Effector memory CD4-positive, alpha-beta T cell (primary cell): ENCODE data around the gene FRMD6.

Experiments used
- DNase-seq, 3 donors: peaks; one replicate each; pipeline ENCODE4 v3.0.0-alpha.2; 2020
- H3K27ac ChIP-seq: 2 replicates; pipeline ENCODE4 v1.7.0; 2013; ENCODE audit warnings: mild to moderate bottlenecking, low read length, moderate library complexity; ENCODE audit not compliant: insufficient read depth, poor library complexity, severe bottlenecking
- H3K27me3 ChIP-seq: replicated peaks from 2 replicates; pipeline ENCODE4 v1.7.0; 2013; ENCODE audit warnings: mild to moderate bottlenecking, low read length; ENCODE audit not compliant: insufficient read depth, control insufficient read depth, poor library complexity, severe bottlenecking
- H3K36me3 ChIP-seq: 2 replicates; pipeline ENCODE4 v1.7.0; 2013; ENCODE audit warnings: mild to moderate bottlenecking, low read length, moderate library complexity; ENCODE audit not compliant: control insufficient read depth, insufficient read depth
- H3K4me1 ChIP-seq: 2 replicates; pipeline ENCODE4 v1.7.0; 2013; ENCODE audit warnings: low read length, mild to moderate bottlenecking; ENCODE audit not compliant: control insufficient read depth, insufficient read depth, poor library complexity, severe bottlenecking
- H3K4me3 ChIP-seq: 2 replicates; pipeline ENCODE4 v1.7.0; 2013; ENCODE audit warnings: low read length, low read depth, mild to moderate bottlenecking; ENCODE audit not compliant: insufficient read depth, poor library complexity, severe bottlenecking
- H3K9me3 ChIP-seq: 2 replicates; pipeline ENCODE4 v1.7.0; 2013; ENCODE audit warnings: mild to moderate bottlenecking, low read length, moderate library complexity; ENCODE audit not compliant: control insufficient read depth
- total RNA-seq, 3 donors: gene quantifications; one replicate each; lab custom pipeline; 2026; lab: John Stamatoyannopoulos, UW

FRMD6 gene
- 0.97 to 1.6 (median 1.4) reads per million in 3 donors for total RNA-seq

- Histone ChIP-seq H3K36me3 (no peaks in the 10 kb centered on the region), H3K9me3 (no peaks in the 10 kb centered on the region), H3K4me1 (peaks cover 8% of the 10 kb centered on the region), H3K27ac (peak within 1 kb of the TSS; percentile 53), H3K4me3 (peak within 1 kb of the TSS; percentile 79), H3K27me3 (peaks cover 3% of the 10 kb centered on the region)
- DNase-seq, result peak; percentile 65 to 72 (median 70)
Measured at GRCh38 chr14:51651388-51652167, at the start of gene FRMD6. FRMD6 (plus strand) TSS chr14:51651910; CDS start chr14:51689837, 37,927 bp downstream.

- H3K27ac ChIP-seq, result no peak overlapping the region
Measured at GRCh38 chr14:51602310-51602709, 49.4 kb upstream of the FRMD6 start.

GRCh38 chr14:51603495-51603894, 48.2 kb upstream of the FRMD6 start:
- DNase-seq, result no peak
- Histone ChIP-seq H3K36me3 (no peaks in the 10 kb centered on the region), H3K27me3 (no peaks in the 10 kb centered on the region), H3K4me3 (no peak overlapping the region), H3K27ac (no peak overlapping the region), H3K9me3 (no peaks in the 10 kb centered on the region), H3K4me1 (no peaks in the 10 kb centered on the region)

More at GRCh38 chr14:51602310-51602709, 49.4 kb upstream of the FRMD6 start:
- H3K36me3 ChIP-seq, result no peaks in the 10 kb centered on the region
- H3K27me3 ChIP-seq, result no peaks in the 10 kb centered on the region
- no peak overlapping the region for H3K4me3 ChIP-seq
- no peaks in the 10 kb centered on the region for H3K9me3 ChIP-seq
- H3K4me1 ChIP-seq, result no peaks in the 10 kb centered on the region
- no peak for DNase-seq

DNA sequence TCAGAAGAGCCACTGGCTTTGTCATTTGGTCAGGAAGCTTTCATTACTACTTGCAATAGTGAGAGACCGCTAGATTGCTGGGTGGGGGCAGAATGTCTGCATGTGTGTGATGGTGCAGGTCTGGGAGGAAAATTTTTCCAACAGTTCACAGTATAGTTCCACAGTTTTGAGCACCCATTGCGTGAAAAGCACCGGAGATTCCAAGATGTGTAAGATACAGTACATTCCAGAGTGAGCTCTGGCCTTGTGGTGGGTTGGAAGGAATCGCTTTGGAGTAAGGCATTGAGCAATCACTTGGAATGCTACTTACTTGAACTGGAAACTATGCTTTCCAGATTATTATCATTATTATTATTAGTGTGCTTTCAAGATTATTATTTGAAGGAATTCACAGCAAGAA, 47.6 kb upstream of the FRMD6 start:
- no peaks in the 10 kb centered on the region for H3K27me3 ChIP-seq
- no peak overlapping the region for H3K4me3 ChIP-seq
- H3K9me3 ChIP-seq, result no peaks in the 10 kb centered on the region
- no peaks in the 10 kb centered on the region for H3K4me1 ChIP-seq
- DNase-seq, result no peak
- no peak overlapping the region for H3K27ac ChIP-seq
- H3K36me3 ChIP-seq, result no peaks in the 10 kb centered on the region

DNA sequence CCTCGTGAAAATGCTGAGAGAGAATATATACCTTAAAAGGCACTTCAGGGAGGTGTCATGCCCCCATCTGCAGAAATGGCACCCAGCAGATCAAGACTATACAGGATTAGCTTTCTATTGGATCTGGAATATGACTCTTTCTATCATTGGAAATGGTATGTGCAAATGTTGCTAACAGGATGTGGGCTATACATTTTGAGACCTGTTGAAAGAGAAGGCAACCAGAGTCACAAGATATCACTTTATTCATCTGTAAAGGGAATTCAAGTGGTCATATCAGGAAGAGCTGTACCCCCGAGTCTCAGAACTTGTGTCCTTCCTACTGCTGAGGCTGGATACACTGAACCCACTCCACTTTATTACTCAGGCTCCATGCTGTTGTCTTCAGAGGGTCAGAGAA, 46.1 kb upstream of the FRMD6 start:
- Histone ChIP-seq H3K9me3 (no peaks in the 10 kb centered on the region), H3K27me3 (no peaks in the 10 kb centered on the region), H3K4me1 (no peaks in the 10 kb centered on the region), H3K36me3 (no peaks in the 10 kb centered on the region), H3K27ac (no peak overlapping the region), H3K4me3 (no peak overlapping the region)
- DNase-seq, result no peak

DNA sequence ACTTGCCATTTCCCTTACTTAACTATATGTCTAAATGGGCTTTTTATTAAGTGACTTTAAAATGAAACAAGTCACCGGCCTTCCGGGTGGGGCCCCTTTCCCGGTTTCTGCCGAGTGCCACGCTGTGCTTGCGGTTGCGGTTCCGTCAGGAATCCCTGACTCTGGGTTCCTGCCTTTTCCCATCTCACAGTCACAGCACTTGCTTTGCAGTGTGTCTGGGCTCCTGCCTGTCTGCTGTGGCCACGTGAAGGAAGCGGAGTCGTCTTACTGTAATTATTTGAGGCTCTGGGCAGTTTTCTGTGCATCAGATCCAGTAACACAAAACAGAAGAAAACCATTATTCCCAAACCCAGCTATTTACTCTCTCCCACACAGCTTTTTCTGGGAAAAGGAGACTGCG, 44.0 kb upstream of the FRMD6 start:
- no peak for DNase-seq
- H3K36me3 ChIP-seq, result no peaks in the 10 kb centered on the region
- H3K27ac ChIP-seq, result no peak overlapping the region
- H3K9me3 ChIP-seq, result no peaks in the 10 kb centered on the region
- H3K27me3 ChIP-seq, result no peaks in the 10 kb centered on the region
- H3K4me3 ChIP-seq, result no peak overlapping the region
- H3K4me1 ChIP-seq, result no peaks in the 10 kb centered on the region

DNA sequence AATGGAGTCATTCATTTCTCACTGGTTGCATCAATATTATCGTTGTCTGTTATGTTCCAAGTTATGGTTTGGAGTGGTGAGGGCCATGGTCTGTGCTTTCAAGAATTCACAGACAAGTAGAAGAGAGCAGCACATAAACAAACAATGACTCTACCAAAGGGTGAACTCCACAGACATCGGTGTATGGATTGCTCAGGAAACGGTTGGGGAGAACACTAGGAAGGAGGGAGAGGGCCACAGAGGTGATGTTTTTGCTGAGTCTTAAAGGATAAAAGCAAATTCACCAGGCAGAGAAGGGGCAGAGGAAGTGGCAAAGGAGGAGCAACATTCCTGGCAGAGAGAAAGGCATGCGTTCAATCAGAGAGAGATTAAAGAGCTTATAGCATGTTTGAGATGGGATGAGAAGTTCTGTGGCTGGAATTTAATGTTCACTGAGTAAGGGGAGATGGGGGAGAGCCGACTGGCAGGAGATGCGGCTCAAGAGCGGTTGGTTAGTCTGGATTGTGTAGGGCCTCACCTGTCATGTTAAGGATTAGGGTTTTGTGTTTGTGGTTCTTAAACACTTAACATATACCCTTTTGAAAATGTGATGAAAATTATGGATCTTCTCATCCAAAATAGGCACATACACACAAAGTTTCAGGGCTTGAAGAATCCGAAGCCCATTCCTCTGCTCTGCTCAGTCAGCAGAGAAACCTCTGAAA, 42.3 kb upstream of the FRMD6 start:
- H3K27me3 ChIP-seq, result no peaks in the 10 kb centered on the region
- DNase-seq, result no peak

GRCh38 chr14:51609955-51610283, 41.8 kb upstream of the FRMD6 start:
- H3K36me3 ChIP-seq, result no peaks in the 10 kb centered on the region
- no peak overlapping the region for H3K4me3 ChIP-seq
- H3K27me3 ChIP-seq, result no peaks in the 10 kb centered on the region
- no peaks in the 10 kb centered on the region for H3K9me3 ChIP-seq
- H3K4me1 ChIP-seq, result no peaks in the 10 kb centered on the region
- no peak overlapping the region for H3K27ac ChIP-seq
- DNase-seq, result no peak

More for the DNA sequence above, 42.3 kb upstream of the FRMD6 start:
- H3K27ac ChIP-seq, result no peak overlapping the region
- no peak overlapping the region for H3K4me3 ChIP-seq
- H3K36me3 ChIP-seq, result no peaks in the 10 kb centered on the region
- H3K4me1 ChIP-seq, result no peaks in the 10 kb centered on the region
- no peaks in the 10 kb centered on the region for H3K9me3 ChIP-seq

DNA sequence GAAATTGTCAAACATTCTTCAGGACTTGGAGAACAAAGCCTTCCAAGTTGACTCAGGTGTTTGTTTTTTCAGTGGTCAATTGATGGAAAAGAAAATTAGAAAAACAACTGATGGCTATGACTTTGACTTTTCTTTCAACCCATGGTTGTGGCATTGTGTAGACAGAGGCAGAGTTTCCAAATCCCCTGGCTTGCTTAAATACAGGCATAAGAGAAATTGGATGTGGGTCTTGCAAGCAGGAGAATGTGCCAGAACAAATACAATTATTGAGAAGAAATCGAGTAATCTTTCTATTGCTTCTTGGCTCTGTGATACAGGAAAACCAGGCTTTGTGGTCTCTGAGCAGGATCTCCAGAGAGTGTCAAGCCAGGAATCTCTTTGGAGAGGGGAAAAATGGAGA, 40.9 kb upstream of the FRMD6 start:
- H3K27ac ChIP-seq, result no peak overlapping the region
- H3K9me3 ChIP-seq, result no peaks in the 10 kb centered on the region
- no peak for DNase-seq
- no peaks in the 10 kb centered on the region for H3K27me3 ChIP-seq
- no peaks in the 10 kb centered on the region for H3K36me3 ChIP-seq
- H3K4me3 ChIP-seq, result no peak overlapping the region
- H3K4me1 ChIP-seq, result no peaks in the 10 kb centered on the region

DNA sequence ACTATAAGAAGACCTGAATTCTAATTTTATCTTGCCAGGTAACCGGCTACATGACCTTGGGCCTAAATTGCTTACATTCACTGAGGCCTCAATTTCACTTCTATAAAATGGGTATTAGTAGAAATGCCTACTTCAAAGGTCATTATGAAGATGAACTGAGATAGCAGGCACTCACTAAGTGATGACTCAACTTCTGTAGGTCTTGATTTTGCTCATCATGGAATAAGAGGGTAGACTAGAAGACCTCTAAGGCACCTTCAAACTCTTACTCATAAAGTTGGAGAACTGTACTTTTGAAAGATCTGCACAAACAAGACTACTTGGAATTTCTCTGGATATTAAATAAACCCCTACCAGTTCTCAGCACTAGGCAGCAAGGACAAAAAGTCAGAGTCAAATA, 39.3 kb upstream of the FRMD6 start:
- H3K27ac ChIP-seq, result no peak overlapping the region
- H3K4me1 ChIP-seq, result no peaks in the 10 kb centered on the region
- H3K9me3 ChIP-seq, result no peaks in the 10 kb centered on the region
- no peak for DNase-seq
- H3K27me3 ChIP-seq, result no peaks in the 10 kb centered on the region
- no peak overlapping the region for H3K4me3 ChIP-seq
- H3K36me3 ChIP-seq, result no peaks in the 10 kb centered on the region
